HUES6 (cell line): Measurements from ENCODE around the gene SEPSECS.

Experiments used
- H3K27ac ChIP-seq: 2 replicates; pipeline ENCODE4 v1.7.0; 2013; ENCODE audit warnings: low read depth, mild to moderate bottlenecking, low read length, inconsistent platforms
- H3K27me3 ChIP-seq: 2 replicates; pipeline ENCODE4 v1.6.1; 2013; ENCODE audit warnings: low read length; ENCODE audit not compliant: control insufficient read depth, insufficient read depth
- H3K36me3 ChIP-seq: 2 replicates; pipeline ENCODE4 v1.6.1; 2013; ENCODE audit warnings: low read length; ENCODE audit not compliant: control insufficient read depth, insufficient read depth
- H3K4me1 ChIP-seq: 2 replicates; pipeline ENCODE4 v1.6.1; 2013; ENCODE audit warnings: low read length; ENCODE audit not compliant: control insufficient read depth, insufficient read depth
- H3K4me3 ChIP-seq: 2 replicates; pipeline ENCODE4 v1.5.1; 2013; ENCODE audit warnings: low read depth, low read length
- H3K9ac ChIP-seq: one replicate; pipeline ENCODE4 v1.6.1; 2013; ENCODE audit warnings: mild to moderate bottlenecking, low read length
- H3K9me3 ChIP-seq: 2 replicates; pipeline ENCODE4 v1.6.1; 2013; ENCODE audit warnings: low read depth, low read length; ENCODE audit not compliant: control insufficient read depth, insufficient read depth

The SEPSECS gene

GRCh38 chr4:25109511-25109910, 50.7 kb downstream of the SEPSECS start:
- H3K4me3 ChIP-seq = no peak overlapping the region
- H3K27me3 ChIP-seq = no peaks in the 10 kb centered on the region
- no peaks in the 10 kb centered on the region for H3K36me3 ChIP-seq
- H3K9ac ChIP-seq = no peak overlapping the region
- no peaks in the 10 kb centered on the region for H3K9me3 ChIP-seq
- no peak overlapping the region for H3K27ac ChIP-seq
- H3K4me1 ChIP-seq = no peaks in the 10 kb centered on the region

GRCh38 chr4:25108556-25108955, 51.7 kb downstream of the SEPSECS start:
- no peaks in the 10 kb centered on the region for H3K36me3 ChIP-seq
- H3K9me3 ChIP-seq = no peaks in the 10 kb centered on the region
- no peaks in the 10 kb centered on the region for H3K27me3 ChIP-seq
- H3K9ac ChIP-seq = no peak overlapping the region
- H3K4me3 ChIP-seq = no peak overlapping the region
- no peak overlapping the region for H3K27ac ChIP-seq
- no peaks in the 10 kb centered on the region for H3K4me1 ChIP-seq

- Histone ChIP-seq H3K4me1 (no peaks in the 10 kb centered on the region), H3K27me3 (no peaks in the 10 kb centered on the region), H3K36me3 (no peaks in the 10 kb centered on the region), H3K9ac (no peak overlapping the region), H3K9me3 (no peaks in the 10 kb centered on the region), H3K27ac (no peak overlapping the region), H3K4me3 (no peak overlapping the region)
These were observed 52.3 kb downstream of the SEPSECS start for GRCh38 chr4:25107827-25108516.

DNA sequence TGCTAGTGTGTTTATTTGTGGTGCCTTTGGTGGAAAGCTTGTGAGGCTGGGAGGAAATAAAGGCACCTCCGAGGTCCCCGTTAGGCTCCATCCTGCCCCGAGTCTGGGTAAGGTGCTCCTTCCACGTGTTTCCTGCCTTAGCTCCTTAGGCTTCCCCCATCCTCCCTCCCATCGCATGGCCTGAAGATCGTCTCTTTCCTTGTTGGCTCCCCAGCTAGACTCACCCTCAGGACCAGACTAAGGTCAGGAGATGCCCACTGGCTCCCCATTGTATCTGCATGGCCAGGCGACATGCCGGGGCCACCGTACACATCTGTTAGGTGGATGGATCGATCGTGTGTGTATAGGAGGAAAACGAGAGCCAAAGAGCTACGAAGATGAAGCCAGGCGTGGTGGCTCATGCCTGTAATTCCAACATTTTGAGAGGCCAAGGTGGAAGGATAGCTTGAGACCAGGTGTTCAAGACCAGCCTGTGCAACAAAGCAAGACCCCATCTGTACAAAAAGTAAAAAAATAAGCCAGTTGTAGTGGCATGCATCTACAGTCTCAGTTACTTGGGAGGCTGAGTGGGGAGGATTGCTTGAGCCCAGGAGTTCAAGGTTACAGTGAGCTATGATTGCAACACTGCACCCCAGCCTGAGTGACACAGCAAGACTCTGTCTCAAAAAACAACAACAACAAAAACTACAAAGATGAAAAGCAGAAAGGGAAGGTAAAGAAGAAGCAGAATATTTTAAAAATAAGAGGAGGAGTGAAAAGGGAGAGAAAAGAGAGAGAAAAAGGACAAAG, 53.7 kb downstream of the SEPSECS start:
- Histone ChIP-seq H3K4me1 (no peaks in the 10 kb centered on the region), H3K9me3 (peaks cover 6% of the 10 kb centered on the region), H3K9ac (no peak overlapping the region), H3K27ac (no peak overlapping the region), H3K27me3 (no peaks in the 10 kb centered on the region), H3K4me3 (no peak overlapping the region), H3K36me3 (no peaks in the 10 kb centered on the region)

DNA sequence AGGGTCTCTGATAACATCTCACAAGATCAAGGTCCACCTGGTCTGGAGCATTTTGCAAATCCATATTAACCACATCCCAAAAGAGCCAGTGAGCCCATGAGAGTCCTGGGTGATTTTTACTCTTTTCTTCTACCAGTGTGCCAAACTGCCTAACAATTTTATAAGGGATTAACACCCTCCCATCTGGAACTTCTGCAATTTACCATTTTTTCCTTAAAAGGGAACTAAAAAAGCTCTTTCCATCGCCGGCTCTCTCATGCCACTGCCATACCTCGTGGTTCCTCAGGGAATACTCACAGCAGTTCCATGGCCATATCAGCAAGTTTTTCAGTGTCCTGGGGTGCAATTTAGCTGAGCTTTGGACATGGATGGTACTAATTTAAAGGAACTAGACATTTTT, 55.7 kb downstream of the SEPSECS start:
- Histone ChIP-seq H3K27ac (no peak overlapping the region), H3K4me3 (no peak overlapping the region), H3K27me3 (no peaks in the 10 kb centered on the region), H3K36me3 (no peaks in the 10 kb centered on the region), H3K9ac (no peak overlapping the region), H3K4me1 (no peaks in the 10 kb centered on the region), H3K9me3 (peaks cover 8% of the 10 kb centered on the region)

- no peaks in the 10 kb centered on the region for H3K27me3 ChIP-seq
These were observed 56.8 kb downstream of the SEPSECS start for GRCh38 chr4:25103418-25103817.

DNA sequence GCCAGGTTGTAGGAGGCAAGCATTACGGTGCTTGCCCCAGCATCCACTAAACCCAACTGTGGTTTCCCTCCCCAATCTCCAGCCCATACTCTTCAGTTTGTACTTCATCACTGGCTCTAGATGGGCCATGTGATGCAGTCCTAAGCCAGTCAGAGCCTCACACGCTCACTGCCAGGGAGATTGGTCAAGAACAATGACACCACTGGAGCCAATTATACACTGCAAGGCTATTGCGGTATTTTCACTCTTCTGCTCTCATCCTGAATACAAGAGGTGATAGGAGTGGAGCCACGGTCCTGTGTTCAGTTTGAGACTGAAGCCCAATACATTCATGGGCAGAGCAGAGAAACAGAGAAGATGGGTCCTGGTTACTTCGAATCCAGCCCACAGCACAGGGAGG, 58.4 kb downstream of the SEPSECS start:
- no peaks in the 10 kb centered on the region for H3K27me3 ChIP-seq
- H3K4me1 ChIP-seq = peaks cover 3% of the 10 kb centered on the region; the same call in 1 of the 2 replicates
- no peak overlapping the region for H3K4me3 ChIP-seq
- peaks cover 8% of the 10 kb centered on the region for H3K9me3 ChIP-seq
- no peaks in the 10 kb centered on the region for H3K36me3 ChIP-seq
- H3K27ac ChIP-seq = no peak overlapping the region
- H3K9ac ChIP-seq = no peak overlapping the region

More at GRCh38 chr4:25103418-25103817, 56.8 kb downstream of the SEPSECS start:
- no peaks in the 10 kb centered on the region for H3K36me3 ChIP-seq
- H3K4me1 ChIP-seq = peaks cover 3% of the 10 kb centered on the region; the same call in 1 of the 2 replicates
- H3K27ac ChIP-seq = no peak overlapping the region
- peaks cover 8% of the 10 kb centered on the region for H3K9me3 ChIP-seq
- H3K4me3 ChIP-seq = no peak overlapping the region
- no peak overlapping the region for H3K9ac ChIP-seq

GRCh38 chr4:25100710-25101109, 59.5 kb downstream of the SEPSECS start:
- H3K36me3 ChIP-seq = no peaks in the 10 kb centered on the region
- H3K4me3 ChIP-seq = no peak overlapping the region
- H3K9me3 ChIP-seq = peaks cover 8% of the 10 kb centered on the region
- H3K4me1 ChIP-seq = peaks cover 3% of the 10 kb centered on the region; the same call in 1 of the 2 replicates
- no peak overlapping the region for H3K27ac ChIP-seq
- no peaks in the 10 kb centered on the region for H3K27me3 ChIP-seq
- no peak overlapping the region for H3K9ac ChIP-seq

- H3K4me1 ChIP-seq = peaks cover 7% of the 10 kb centered on the region; the same call in 1 of the 2 replicates
- no peak overlapping the region for H3K4me3 ChIP-seq
- no peaks in the 10 kb centered on the region for H3K27me3 ChIP-seq
- H3K9ac ChIP-seq = no peak overlapping the region
- no peaks in the 10 kb centered on the region for H3K36me3 ChIP-seq
- no peak overlapping the region for H3K27ac ChIP-seq
- H3K9me3 ChIP-seq = peaks cover 8% of the 10 kb centered on the region
These were observed 60.2 kb downstream of the SEPSECS start for GRCh38 chr4:25100021-25100555.

DNA sequence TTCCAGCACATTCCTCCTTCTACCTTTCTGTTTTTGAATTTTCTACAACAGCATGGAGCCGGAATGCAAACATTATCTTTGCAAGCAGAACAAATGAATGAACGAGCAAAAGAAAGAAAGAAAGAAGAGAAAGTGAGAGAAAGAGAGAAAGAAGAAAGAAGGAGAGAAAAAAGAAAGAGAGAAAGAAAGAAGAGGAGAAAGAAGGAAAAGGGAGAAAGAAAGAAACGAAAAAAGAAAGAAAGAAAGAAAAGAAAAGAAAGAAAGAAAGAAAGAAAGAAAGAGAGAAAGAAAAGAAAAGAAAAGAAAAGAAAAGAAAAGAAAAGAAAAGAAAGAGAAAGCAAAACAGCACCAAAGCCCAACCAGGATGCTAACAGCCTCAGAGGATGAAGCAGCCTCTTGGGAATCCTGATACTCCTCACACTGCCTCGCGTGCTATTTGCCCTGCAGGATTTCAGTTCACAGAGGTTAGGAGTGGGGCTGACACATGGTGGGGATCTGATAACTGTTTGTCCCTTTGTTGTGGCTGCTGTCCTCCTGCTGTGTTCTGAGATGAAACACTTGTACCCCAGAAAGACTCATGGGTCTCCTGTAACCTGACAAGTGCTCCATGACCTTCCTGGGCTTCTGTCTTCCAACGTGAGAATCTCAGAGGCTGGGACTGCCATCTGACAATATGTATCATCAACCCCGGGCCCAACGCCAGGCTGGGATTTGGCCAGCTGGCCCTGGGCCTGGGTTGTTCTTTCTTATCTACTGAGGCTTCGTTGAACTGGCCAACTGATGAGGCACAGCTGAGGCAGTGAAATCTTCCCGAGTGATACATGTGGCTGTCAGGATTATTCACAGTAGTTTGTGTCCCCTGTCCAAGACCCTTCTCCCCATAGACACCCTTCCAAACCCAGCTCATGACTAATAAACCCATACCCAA, 61.0 kb downstream of the SEPSECS start:
- no peak overlapping the region for H3K9ac ChIP-seq
- H3K27ac ChIP-seq = no peak overlapping the region
- no peaks in the 10 kb centered on the region for H3K27me3 ChIP-seq
- H3K4me1 ChIP-seq = peaks cover 7% of the 10 kb centered on the region; the same call in 1 of the 2 replicates
- no peaks in the 10 kb centered on the region for H3K36me3 ChIP-seq
- H3K4me3 ChIP-seq = no peak overlapping the region
- H3K9me3 ChIP-seq = peaks cover 11% of the 10 kb centered on the region
